ENCODE results near the gene CDK6. TPM values are rescaled to one million over a fixed set of nuclear protein-coding genes. Genes with fewer than 3 reads are reported as not detected.

The CDK6 gene
- polyA plus RNA-seq, 1 donor (not counting 4 experiments of a cell fraction or from before 2014, with no cell fraction given), result 53.5 TPM

DNA sequence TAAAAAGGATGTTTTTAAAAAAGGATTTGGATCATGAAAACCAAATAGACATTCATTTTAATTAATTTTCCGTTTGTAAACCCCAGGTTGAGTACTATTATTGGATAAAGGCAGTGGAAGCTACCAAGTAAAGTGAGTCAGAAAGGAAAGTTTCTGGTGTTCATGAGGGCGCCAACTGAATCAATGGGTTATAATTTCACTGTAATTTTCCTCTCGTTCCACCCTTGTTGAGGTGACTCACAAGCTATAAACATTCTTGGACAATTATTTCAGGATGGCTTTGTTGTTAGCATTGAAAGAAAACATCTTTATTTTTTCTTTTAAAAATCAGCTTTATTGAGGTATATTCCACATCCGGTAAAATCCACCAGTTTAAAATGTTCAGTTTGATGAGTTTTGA, 241.1 kb downstream of the CDK6 start:
- Histone ChIP-seq H3K9ac (ENCODE audit: control insufficient read depth, extremely low read depth, insufficient read depth, low read length) (no peak overlapping the region), H3K27ac (ENCODE audit: control insufficient read depth, insufficient read depth, low read length) (no peak overlapping the region), H3K4me2 (ENCODE audit: control insufficient read depth, extremely low read depth, insufficient read depth, low read depth, low read length) (no peak overlapping the region), H3K27me3 (ENCODE audit: control insufficient read depth, extremely low read depth, insufficient read depth, low read length) (no peaks in the 10 kb centered on the region), H3K9me1 (ENCODE audit: control insufficient read depth, extremely low read depth, insufficient read depth, low read length) (no peaks in the 10 kb centered on the region), H4K20me1 (ENCODE audit: control insufficient read depth, extremely low read depth, insufficient read depth, low read length) (no peaks in the 10 kb centered on the region), H3K4me3 (ENCODE audit: control insufficient read depth in 2 of 3, extremely low read depth in 1 of 3, insufficient read depth in 2 of 3, low read depth in 1 of 3, low read length in 3 of 3) (no peak overlapping the region), H3K9me3 (ENCODE audit: control insufficient read depth, low read depth, low read length) (no peaks in the 10 kb centered on the region), H2AFZ (ENCODE audit: control insufficient read depth, low read length) (no peak overlapping the region), H3K4me1 (ENCODE audit: control insufficient read depth, extremely low read depth, insufficient read depth, low read length) (peaks cover 6% of the 10 kb centered on the region), H3K79me2 (ENCODE audit: control insufficient read depth, insufficient read depth, low read length) (no peaks in the 10 kb centered on the region), H3K36me3 (ENCODE audit: control insufficient read depth in 2 of 2, extremely low read depth in 1 of 2, insufficient read depth in 2 of 2, low read length in 2 of 2) (no peaks in the 10 kb centered on the region)
- DNase-seq (ENCODE audit: low read depth, low spot score), result no peak
- no peak for FAIRE-seq
- TF ChIP-seq CTCF (optimal IDR thresholded peaks at IDR 0.05 in 1 of 3, IDR thresholded peaks at IDR 0.05 in 1 of 3, conservative IDR thresholded peaks at IDR 0.05 in 1 of 3; ENCODE audit: extremely low read depth in 1 of 3, insufficient read depth in 2 of 3, low read length in 3 of 3) (no peak), EZH2 (IDR thresholded peaks at IDR 0.05; ENCODE audit: low read length) (no peak)
- dilution Hi-C loops (cut with MboI; ENCODE audit: extremely low pct_ligation_motif_present, low sequenced_read_pairs), result no loop called here

DNA sequence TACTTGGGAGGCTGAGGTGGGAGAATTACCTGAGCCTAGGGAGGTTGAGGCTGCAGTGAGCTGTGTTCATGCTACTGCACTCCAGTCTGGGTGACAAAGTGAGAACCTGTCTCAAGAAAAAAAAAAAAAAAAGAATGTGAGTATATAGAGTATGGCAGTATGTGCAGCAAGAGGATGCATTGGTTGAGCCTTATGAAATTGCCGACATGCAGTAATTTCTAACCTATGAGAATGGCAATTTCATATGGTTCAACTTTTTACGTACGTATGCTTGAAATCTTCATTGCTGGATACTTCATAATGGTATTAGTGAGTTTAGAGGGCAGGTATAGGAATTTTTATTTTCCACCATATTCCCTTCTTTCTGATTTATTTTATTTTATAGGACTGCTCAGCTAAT, 241.6 kb downstream of the CDK6 start:
- FAIRE-seq (no peak), DNase-seq (ENCODE audit: low read depth, low spot score) (no peak)
- Histone ChIP-seq H2AFZ (ENCODE audit: control insufficient read depth, low read length) (no peak overlapping the region), H3K27ac (ENCODE audit: control insufficient read depth, insufficient read depth, low read length) (no peak overlapping the region), H3K4me3 (ENCODE audit: control insufficient read depth in 2 of 3, extremely low read depth in 1 of 3, insufficient read depth in 2 of 3, low read depth in 1 of 3, low read length in 3 of 3) (no peak overlapping the region), H3K27me3 (ENCODE audit: control insufficient read depth, extremely low read depth, insufficient read depth, low read length) (no peaks in the 10 kb centered on the region), H3K9me1 (ENCODE audit: control insufficient read depth, extremely low read depth, insufficient read depth, low read length) (no peaks in the 10 kb centered on the region), H3K9me3 (ENCODE audit: control insufficient read depth, low read depth, low read length) (no peaks in the 10 kb centered on the region), H3K9ac (ENCODE audit: control insufficient read depth, extremely low read depth, insufficient read depth, low read length) (no peak overlapping the region), H3K36me3 (ENCODE audit: control insufficient read depth in 2 of 2, extremely low read depth in 1 of 2, insufficient read depth in 2 of 2, low read length in 2 of 2) (no peaks in the 10 kb centered on the region), H3K4me2 (ENCODE audit: control insufficient read depth, extremely low read depth, insufficient read depth, low read depth, low read length) (no peak overlapping the region), H3K79me2 (ENCODE audit: control insufficient read depth, insufficient read depth, low read length) (peaks cover 4% of the 10 kb centered on the region), H4K20me1 (ENCODE audit: control insufficient read depth, extremely low read depth, insufficient read depth, low read length) (no peaks in the 10 kb centered on the region), H3K4me1 (ENCODE audit: control insufficient read depth, extremely low read depth, insufficient read depth, low read length) (peaks cover 6% of the 10 kb centered on the region)
- dilution Hi-C loops (cut with MboI; ENCODE audit: extremely low pct_ligation_motif_present, low sequenced_read_pairs), result no loop called here
- TF ChIP-seq CTCF (optimal IDR thresholded peaks at IDR 0.05 in 1 of 3, IDR thresholded peaks at IDR 0.05 in 1 of 3, conservative IDR thresholded peaks at IDR 0.05 in 1 of 3; ENCODE audit: extremely low read depth in 1 of 3, insufficient read depth in 2 of 3, low read length in 3 of 3) (no peak), EZH2 (IDR thresholded peaks at IDR 0.05; ENCODE audit: low read length) (no peak)

Measured in keratinocyte (primary cell).